Ovary (tissue), 9 donors: ENCODE data around the gene DCPS. TPM values are rescaled to one million over a fixed set of nuclear protein-coding genes. Genes with fewer than 3 reads are reported as not detected.

Experiments used
- DNase-seq, 5 donors: peaks; one replicate each; pipeline ENCODE4 v3.0.0-alpha.2; 2019 to 2020
- H3K27ac ChIP-seq, 2 donors: fragments of 200-600 bp; one replicate each; pipeline versions ENCODE4 v1.5.1 to v1.8.0; 2019 to 2022
- H3K27me3 ChIP-seq: fragments of 200-600 bp; one replicate; pipeline ENCODE4 v1.8.0; 2022
- H3K36me3 ChIP-seq: fragments of 200-600 bp; sonication (generic); one replicate; pipeline ENCODE4 v1.5.1; 2019
- H3K4me1 ChIP-seq: one replicate; pipeline ENCODE4 v1.8.1; 2013; ENCODE audit warnings: mild to moderate bottlenecking, moderate library complexity; ENCODE audit not compliant: insufficient read depth
- H3K4me3 ChIP-seq: fragments of 200-600 bp; sonication (generic); one replicate; pipeline ENCODE4 v1.5.1; 2017
- H3K9me3 ChIP-seq, 2 donors: fragments of 200-600 bp in 1 of 2; sonication (generic) in 1 of 2; one replicate each; pipeline versions ENCODE4 v1.5.1 to v1.8.1; 2013 to 2019; ENCODE audit warnings: mild to moderate bottlenecking in 1 of 2, moderate library complexity in 1 of 2
- EP300 ChIP-seq: sonication (generic); formaldehyde crosslinking; IDR thresholded peaks from one replicate; pipeline ENCODE4 v1.6.1; 2017; ENCODE audit warnings: antibody characterized with exemption
- POLR2A ChIP-seq: fragments of 450-650 bp; IDR thresholded peaks from one replicate; pipeline ENCODE4 v1.6.1; 2017; ENCODE audit warnings: antibody characterized with exemption, mild to moderate bottlenecking, moderate library complexity
- WGBS, 3 donors: extraction: QIAGEN DNeasy Blood & Tissue Kit in 1 of 3; methylation state at CpG; one replicate each; pipeline versions ENCODE4 v1.1.5 to v1.1.7; 2013 to 2017; 5-methylcytosine and 5-hydroxymethylcytosine counted together
- intact Hi-C, 4 donors: fragments of 100-400 bp; cut with DNase I; formaldehyde crosslinking; loops; one replicate each; pipeline versions ENCODE4 v1.11.0 to v1.15.1; 2022 to 2023
- polyA plus RNA-seq, 2 donors: library from polyadenylated mRNA; stranded (reverse); fragments of 200-250 nt in 1 of 2; fragments of 350-450 nt in 1 of 2; fragmentation: Illumina TruSeq in 1 of 2; extraction: RNeasy Lipid Tissue Mini Kit (QIAGEN cat#74804) in 1 of 2; gene quantifications; one replicate each; pipeline ENCODE4 v1.2.3, GENCODE V29; 2013 to 2014
- total RNA-seq, 7 donors: library from RNA; depleted of rRNA in 2 of 7; stranded (reverse); fragments of >200 nt in 2 of 7; fragmentation: NEBNext Ultra II Directional in 3 of 7; extraction: Animal tissue kit (Norgen Biotek cat#: 25700) in 3 of 7; gene quantifications; one replicate each; pipeline versions ENCODE4 v1.1.0 to v1.2.4, GENCODE V29; 2016 to 2023
- TF ChIP-seq, protein P1 (sequence below), 3 donors: fragments of 450-650 bp in 2 of 3; fragments of 200-600 bp in 1 of 3; IDR thresholded peaks; one replicate each; pipeline versions ENCODE4 v1.5.1 to v1.8.0; 2016 to 2022; ENCODE audit warnings: antibody characterized with exemption in 3 of 3, mild to moderate bottlenecking in 1 of 3
- donor health status: DM: no; HTN: no; CAD: no; lungs with moderate emphysema.
- donor health status: DM: no; HTN: no; CAD: no.
- donor health status: Bipolar disorder and iron deficiency.
- donor health status: DM: yes; HTN: yes; CAD: no.
- donor health status: DM: no; HTN: no; CAD: no.
- donor health status: DM: yes; HTN: yes; CAD: no.

Gene DCPS
- total and polyA plus RNA-seq, 9 donors: 6.6 to 17.2 (median 13.5) TPM

DNA sequence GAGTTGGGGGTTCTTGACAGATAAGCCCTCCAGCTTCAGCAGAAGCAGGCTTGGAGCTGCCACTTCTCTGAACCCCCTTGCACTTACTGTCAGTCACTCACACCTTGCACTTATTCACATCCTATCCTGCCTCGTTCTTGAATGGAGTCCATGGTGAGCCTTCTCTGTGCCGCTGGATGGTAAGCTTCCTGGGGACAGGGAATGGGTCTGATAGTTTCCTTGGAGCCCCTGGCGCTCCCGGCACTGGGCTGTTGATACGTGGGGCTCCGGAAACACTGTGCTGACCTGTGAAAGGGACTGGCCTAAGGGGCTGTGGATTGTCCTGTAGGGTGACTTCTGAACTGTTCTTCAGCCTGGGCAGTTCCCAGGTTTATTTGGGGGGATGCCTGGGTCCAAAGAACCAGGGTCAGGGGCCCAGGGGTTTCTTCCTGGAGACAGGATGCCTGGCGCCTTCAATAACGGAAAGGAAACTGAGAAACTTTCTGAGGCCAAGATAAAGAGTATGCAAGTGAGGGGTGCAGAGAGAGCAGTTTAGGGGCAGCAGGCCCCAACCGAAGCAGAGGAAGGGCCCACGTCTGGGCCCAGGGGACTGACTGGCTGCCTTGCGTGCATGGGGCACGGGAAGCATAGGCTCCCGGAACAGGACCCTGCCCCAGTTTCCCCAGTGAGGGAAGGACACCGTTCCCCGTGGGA, 50.9 kb downstream of the DCPS start:
- H3K27ac ChIP-seq: peak overlapping the region; percentile 82 to 95
- peaks cover 36% of the 10 kb centered on the region for H3K4me1 ChIP-seq
- TF ChIP-seq, protein P1, sequence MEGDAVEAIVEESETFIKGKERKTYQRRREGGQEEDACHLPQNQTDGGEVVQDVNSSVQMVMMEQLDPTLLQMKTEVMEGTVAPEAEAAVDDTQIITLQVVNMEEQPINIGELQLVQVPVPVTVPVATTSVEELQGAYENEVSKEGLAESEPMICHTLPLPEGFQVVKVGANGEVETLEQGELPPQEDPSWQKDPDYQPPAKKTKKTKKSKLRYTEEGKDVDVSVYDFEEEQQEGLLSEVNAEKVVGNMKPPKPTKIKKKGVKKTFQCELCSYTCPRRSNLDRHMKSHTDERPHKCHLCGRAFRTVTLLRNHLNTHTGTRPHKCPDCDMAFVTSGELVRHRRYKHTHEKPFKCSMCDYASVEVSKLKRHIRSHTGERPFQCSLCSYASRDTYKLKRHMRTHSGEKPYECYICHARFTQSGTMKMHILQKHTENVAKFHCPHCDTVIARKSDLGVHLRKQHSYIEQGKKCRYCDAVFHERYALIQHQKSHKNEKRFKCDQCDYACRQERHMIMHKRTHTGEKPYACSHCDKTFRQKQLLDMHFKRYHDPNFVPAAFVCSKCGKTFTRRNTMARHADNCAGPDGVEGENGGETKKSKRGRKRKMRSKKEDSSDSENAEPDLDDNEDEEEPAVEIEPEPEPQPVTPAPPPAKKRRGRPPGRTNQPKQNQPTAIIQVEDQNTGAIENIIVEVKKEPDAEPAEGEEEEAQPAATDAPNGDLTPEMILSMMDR (IDR thresholded peaks at IDR 0.05): no peak
- TF ChIP-seq POLR2A: no peak
- TF ChIP-seq EP300: no peak
- H3K4me3 ChIP-seq: peak overlapping the region; percentile 70
- WGBS, 3 donors: 7 to 10% (median 7%) methylated on average over 15 of the region's 15 CpGs
- intact Hi-C loops: loop anchor here (5.0 to 10.0 kb wide), 5 partner anchors 37 to 63 kb away; partner anchors contain the start of gene DCPS (in 1 of the 4)
- peak in 2 of 5 donors; percentile 39 to 44 for DNase-seq
- no peaks in the 10 kb centered on the region for H3K9me3 ChIP-seq
- H3K36me3 ChIP-seq: no peaks in the 10 kb centered on the region
- no peaks in the 10 kb centered on the region for H3K27me3 ChIP-seq

DNA sequence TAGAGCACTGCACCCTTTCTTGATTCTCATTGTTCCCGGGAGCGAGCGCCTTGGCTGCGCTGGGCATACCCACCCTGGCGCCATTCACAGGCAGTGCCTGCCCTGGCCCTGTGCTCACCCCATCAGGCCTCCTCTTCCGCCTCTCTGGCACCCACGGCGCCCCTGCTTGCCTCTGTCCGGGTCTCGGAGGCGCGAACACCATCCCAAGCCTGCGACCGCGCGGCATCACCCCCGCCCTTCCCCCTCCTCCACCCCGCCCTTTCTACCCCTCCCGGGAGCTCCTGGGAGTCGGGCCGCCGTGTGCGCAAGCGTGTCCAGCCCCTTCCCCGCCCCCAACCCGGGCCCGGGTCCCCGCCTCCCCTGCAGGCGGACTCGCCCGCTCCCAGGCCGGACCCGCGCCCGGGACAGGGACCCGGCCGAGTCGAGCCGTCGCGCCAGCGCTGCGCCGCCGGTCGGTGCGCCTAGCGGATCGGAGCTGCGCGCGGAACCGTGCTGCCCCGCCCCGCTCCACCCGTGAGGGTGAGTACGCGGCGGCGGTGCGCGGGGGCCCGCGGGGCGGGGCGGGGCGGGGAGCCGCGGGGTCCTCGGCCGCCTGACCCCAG, 51.6 kb downstream of the DCPS start, which contains the start of gene ST3GAL4:
ST3GAL4 (plus strand) TSS at position 363 of the 602 bp plus-strand sequence. CDS start 50,470 bp downstream, outside the sequence.
- H3K36me3 ChIP-seq: no peaks in the 10 kb centered on the region
- intact Hi-C loops: loop anchor here (5.0 to 10.0 kb wide), 5 partner anchors 37 to 62 kb away; partner anchors contain the start of gene DCPS (in 1 of the 4)
- peak; percentile 88 to 93 (median 92) for DNase-seq
- TF ChIP-seq, protein P1 (IDR thresholded peaks at IDR 0.05): peak in 1 of 3 donors; percentile 6
- TF ChIP-seq EP300 (no peak), POLR2A (peak; percentile 50)
- H3K27me3 ChIP-seq: no peaks in the 10 kb centered on the region
- H3K4me1 ChIP-seq: peaks cover 39% of the 10 kb centered on the region
- H3K4me3 ChIP-seq: peak within 1 kb of the TSS; percentile 70
- H3K27ac ChIP-seq: peak within 1 kb of the TSS; percentile 82 to 95
- 0 to 1% (median 0%) methylated on average over 11 to 71 of the region's 71 CpGs for WGBS, 3 donors
- H3K9me3 ChIP-seq: no peaks in the 10 kb centered on the region

DNA sequence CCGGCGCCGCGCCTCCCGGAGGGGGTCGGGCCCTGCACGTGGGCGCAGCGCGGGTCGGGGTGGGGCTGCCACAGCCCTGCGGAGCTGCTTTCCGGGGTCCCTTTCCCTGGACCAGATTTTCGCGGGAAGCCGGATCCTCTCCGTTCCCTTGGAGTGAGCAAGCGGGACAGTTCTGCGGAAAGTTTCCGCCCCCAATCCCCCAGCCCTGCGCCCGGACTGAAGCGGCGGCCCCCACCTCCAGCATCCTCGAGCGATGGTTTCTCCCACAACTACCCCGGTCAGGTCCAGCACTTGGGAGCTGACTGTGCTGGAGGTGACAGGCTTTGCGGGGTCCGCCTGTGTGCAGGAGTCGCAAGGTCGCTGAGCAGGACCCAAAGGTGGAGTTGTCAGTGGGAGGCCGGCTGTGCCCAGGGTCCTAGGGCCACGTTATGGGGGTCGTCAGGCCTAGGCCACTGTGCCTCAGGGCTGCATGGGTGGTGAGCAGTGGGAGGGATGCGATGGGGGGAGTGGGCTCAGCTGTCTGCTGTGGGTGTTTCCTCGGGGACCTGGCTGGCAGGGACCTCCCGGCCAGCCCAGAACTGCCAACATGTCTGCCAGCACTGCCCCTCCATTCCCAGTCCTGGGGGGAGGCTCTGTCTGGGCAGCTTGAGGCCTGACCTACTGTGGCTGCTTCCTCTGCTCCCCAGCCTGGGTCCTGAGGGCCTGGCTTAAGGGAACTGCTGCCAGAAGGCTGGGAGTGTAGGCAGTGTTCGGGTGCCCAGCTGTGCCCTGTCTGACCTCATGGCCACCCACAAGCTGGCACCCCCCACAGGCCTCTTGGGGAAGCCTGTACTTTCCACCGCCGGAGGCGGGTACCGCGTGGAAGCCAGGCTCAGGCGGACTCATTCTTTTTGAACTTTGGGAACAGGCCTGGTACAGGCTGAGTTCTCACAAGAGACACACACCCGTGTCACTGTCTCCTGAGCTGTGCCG, 52.4 kb downstream of the DCPS start:
- peak overlapping the region; percentile 82 to 95 for H3K27ac ChIP-seq
- H3K36me3 ChIP-seq: no peaks in the 10 kb centered on the region
- H3K4me3 ChIP-seq: peak overlapping the region; percentile 70
- TF ChIP-seq EP300: no peak
- TF ChIP-seq, protein P1 (IDR thresholded peaks at IDR 0.05): peak in 1 of 3 donors; percentile 8
- DNase-seq: peak; percentile 35 to 70 (median 60)
- no peaks in the 10 kb centered on the region for H3K9me3 ChIP-seq
- no peaks in the 10 kb centered on the region for H3K27me3 ChIP-seq
- H3K4me1 ChIP-seq: peaks cover 42% of the 10 kb centered on the region
- WGBS, 3 donors: 2% methylated on average over 23 to 46 of the region's 46 CpGs
- intact Hi-C loops: loop anchor here (5.0 to 10.0 kb wide), 5 partner anchors 36 to 61 kb away; partner anchors contain the start of gene DCPS (in 1 of the 4)
